Omental fat pad (tissue), 4 donors: ENCODE results near the gene EIF4A2. TPM values are rescaled to one million over a fixed set of nuclear protein-coding genes. Genes with fewer than 3 reads are reported as not detected.
A peak's percentile ranks its signal among the peaks of the same experiment; 100 is the strongest.

ENCODE experiments used
- ATAC-seq: fragments of 150-250 bp; one replicate; pipeline ENCODE4 v1.9.1; 2016; ENCODE audit warnings: mild to moderate bottlenecking, moderate library complexity; ENCODE audit not compliant: low FRiP score
- DNase-seq: peaks from one replicate; pipeline ENCODE4 v3.0.0-alpha.2; 2019; ENCODE audit warnings: low spot score
- total RNA-seq, 4 donors: library from RNA; depleted of rRNA; stranded (reverse); fragments of >200 nt; gene quantifications; one replicate each; pipeline ENCODE4 v1.1.0, GENCODE V29; 2016
- TF ChIP-seq, protein P1 (sequence below), 3 donors: fragments of 450-650 bp; IDR thresholded peaks; one replicate each; pipeline ENCODE4 v1.5.1; 2016 to 2017; ENCODE audit warnings: antibody characterized with exemption in 3 of 3, mild to moderate bottlenecking in 3 of 3, moderate library complexity in 2 of 3

Gene EIF4A2
- total RNA-seq, 4 donors from 2014 or later, result 315 to 515 (median 413) TPM

DNA sequence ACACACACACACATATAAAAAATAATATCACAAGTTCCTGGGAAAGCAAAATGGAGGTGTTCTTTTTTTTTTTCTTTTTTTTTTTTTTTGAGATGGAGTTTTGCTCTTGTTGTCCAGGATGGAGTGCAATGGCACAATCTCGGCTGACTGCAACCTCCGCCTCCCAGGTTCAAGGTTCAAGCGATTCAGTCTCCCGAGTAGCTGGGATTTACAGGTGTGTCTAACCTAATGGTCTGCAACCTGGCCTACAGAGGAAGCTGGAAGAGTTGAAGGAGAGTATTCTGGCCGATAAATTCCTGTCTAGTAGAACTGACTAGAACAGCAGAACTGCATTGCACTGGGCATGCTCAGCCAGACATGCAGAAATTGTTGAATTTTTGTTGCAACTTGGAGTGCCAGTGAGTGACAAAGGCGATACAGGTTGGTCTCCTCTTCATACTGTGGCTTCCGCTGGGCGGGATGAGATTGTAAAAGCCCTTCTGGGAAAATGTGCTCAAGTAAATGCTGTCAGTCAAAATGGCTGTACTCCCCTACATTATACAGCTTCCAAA, 22.4 kb upstream of the EIF4A2 start:
- DNase-seq (no peak), ATAC-seq (no peak)
- TF ChIP-seq, protein P1, sequence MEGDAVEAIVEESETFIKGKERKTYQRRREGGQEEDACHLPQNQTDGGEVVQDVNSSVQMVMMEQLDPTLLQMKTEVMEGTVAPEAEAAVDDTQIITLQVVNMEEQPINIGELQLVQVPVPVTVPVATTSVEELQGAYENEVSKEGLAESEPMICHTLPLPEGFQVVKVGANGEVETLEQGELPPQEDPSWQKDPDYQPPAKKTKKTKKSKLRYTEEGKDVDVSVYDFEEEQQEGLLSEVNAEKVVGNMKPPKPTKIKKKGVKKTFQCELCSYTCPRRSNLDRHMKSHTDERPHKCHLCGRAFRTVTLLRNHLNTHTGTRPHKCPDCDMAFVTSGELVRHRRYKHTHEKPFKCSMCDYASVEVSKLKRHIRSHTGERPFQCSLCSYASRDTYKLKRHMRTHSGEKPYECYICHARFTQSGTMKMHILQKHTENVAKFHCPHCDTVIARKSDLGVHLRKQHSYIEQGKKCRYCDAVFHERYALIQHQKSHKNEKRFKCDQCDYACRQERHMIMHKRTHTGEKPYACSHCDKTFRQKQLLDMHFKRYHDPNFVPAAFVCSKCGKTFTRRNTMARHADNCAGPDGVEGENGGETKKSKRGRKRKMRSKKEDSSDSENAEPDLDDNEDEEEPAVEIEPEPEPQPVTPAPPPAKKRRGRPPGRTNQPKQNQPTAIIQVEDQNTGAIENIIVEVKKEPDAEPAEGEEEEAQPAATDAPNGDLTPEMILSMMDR (IDR thresholded peaks at IDR 0.05), result no peak

DNA sequence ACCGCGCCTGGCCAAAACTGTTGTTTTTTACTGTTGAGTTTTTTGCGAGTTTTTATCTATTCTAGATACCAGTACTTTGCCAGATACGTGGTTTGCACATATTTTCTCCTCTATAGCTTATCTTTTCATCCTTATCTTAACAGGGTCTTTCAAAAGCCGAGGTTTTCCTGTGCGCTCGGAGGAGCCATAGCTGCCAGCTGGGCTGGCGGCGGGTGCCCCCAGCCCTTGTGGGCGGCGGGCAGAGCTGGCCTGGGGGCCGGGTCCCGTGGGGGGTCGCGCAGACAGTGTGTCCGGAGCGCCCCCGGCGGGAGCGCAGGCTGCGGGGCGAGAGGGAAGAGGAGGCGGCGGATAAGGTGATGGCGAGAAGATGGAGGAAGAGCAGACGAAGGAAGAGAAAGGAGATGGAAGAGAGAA, 11.1 kb upstream of the EIF4A2 start:
- no peak for ATAC-seq
- DNase-seq, result no peak
- TF ChIP-seq, protein P1 (IDR thresholded peaks at IDR 0.05), result no peak

DNA sequence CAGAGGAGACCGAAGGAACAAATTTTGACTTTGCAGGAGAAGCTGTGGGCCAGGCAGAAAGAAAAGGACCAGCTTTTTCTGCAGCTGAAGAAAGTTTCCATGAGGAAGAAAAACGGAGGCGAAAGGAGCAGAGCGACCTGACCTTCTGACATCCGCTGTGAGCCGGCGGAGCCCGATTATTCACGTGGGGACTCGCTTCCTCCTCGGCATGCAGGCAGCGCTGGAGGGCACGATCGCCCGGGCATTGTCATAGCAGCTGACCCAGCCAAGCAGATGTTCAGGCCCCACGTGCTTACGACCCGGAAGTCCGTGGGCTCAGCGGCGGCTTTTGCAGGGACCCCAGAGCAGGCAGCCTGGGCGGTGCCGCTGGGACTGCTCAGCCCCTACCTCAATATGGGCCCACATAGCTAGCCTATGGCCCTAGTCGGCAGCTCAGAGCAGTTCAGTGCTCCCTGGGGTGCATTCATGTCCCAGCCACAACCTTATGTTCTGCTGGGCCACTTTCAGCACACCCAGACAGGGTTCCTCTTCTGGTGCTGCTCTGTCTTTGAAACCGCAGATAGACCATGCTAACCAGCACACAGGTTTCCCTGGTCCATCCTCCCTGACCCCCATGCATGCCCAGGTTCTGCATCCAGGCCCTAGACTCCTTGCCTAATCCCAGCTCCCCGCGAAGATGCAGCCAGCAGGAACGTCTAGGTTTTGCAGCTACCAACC, 10.5 kb upstream of the EIF4A2 start:
- TF ChIP-seq, protein P1 (IDR thresholded peaks at IDR 0.05), result no peak
- DNase-seq (no peak), ATAC-seq (peak; percentile 51)

DNA sequence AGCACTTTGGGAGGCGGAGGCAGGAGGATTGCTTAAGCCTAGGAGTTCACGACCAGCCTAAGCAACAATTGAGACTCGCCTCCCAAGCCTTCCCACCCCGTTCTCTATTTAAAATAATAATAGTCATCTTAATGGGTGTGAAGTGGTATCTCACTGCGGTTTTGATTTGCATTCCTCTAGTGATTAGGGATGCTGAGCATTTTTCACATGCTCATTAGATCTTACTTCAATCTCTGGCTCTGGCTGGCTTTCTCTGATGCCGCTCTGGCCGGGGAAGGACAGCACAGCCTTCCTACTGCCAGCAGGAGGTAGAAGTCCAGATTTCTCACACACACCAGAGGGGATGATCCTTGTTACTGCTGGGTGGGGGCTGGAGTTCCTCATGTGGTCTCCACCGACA, 7.4 kb upstream of the EIF4A2 start:
- ATAC-seq, result no peak
- TF ChIP-seq, protein P1 (IDR thresholded peaks at IDR 0.05), result no peak
- DNase-seq, result no peak

DNA sequence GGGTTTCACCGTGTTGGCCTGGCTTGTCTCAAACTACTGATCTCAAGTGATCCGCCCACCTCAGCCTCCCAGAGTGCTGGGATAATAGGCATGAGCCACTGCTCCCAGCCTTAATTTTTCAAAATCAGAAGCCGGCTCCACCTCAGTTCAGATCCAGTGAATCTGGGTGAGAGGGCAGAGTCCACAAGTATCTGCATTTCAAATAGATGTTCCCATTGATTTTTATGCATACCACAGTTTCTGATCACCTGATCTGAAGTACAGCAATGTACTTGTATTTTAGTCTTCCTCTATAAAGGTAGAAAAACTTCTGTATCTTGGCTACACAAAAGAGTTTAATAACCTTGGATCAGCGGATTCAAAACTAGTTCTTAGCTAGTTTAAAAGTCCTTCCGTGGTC, 4.2 kb upstream of the EIF4A2 start:
- no peak for DNase-seq
- TF ChIP-seq, protein P1 (IDR thresholded peaks at IDR 0.05), result no peak
- ATAC-seq, result no peak

DNA sequence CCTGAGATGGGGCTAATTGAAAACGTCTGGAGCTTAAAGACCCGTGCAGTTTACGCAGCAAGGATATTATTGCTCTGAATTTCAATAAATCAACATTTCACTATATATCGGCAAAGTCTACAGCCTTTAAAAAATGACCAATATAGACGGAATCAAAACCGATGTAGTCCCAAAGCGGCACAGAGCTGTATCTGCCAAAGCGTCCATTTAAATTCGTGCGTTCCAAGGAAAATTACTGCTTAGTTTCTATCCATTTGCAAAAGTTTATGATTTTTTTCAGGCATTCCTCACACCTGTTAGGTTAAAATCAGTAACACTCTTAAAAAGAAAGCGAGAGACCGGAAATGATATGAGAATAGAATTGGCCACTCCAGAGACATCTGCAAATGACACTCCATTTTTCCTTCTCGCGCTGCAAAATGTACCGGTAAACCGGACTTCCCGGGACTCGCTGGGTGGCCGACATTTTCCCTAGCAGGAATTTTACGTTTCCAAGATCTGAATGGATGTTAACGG, 777 bp upstream of the EIF4A2 start:
- TF ChIP-seq, protein P1 (IDR thresholded peaks at IDR 0.05), result no peak
- peak; percentile 26 for DNase-seq
- peak; percentile 11 for ATAC-seq
